NCI-H1092 treated with DMSO at 0.1 percent for 48 hours (cell line): ENCODE data around the gene IFNA8.
"Not testable (repeated sequence)": the region's sequence is repeated elsewhere in the genome, so short reads cannot be mapped to it uniquely, and the experiment has no call there.

Experiments used
- DNase-seq: peaks from one replicate; lab custom pipeline; 2025; lab: John Stamatoyannopoulos, UW

IFNA8 gene

GRCh38 chr9:21428235-21428634, 19.3 kb downstream of the IFNA8 start:
- DNase-seq, result no peak

DNA sequence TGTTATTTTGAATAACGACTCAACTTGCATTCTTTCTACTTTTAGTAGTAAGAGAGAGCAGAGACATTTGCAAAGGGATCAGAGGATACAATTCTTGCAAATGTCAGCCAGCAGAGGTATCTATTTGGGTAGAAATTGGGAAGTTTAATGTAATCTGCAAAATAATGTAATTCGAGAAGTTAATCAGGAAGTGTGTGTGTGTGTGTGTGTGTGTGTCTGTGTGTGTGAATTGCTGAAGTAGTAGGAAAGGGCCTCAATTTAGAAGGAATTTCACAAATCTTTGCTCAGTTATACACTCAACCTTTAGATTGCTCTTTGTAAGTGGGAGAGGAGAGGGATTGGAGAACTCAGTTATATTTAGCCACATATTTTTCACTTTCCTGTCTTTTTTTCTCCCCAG, 20.3 kb downstream of the IFNA8 start:
- DNase-seq, result no peak

GRCh38 chr9:21432672-21433425, 23.9 kb downstream of the IFNA8 start:
- DNase-seq, result no peak

DNA sequence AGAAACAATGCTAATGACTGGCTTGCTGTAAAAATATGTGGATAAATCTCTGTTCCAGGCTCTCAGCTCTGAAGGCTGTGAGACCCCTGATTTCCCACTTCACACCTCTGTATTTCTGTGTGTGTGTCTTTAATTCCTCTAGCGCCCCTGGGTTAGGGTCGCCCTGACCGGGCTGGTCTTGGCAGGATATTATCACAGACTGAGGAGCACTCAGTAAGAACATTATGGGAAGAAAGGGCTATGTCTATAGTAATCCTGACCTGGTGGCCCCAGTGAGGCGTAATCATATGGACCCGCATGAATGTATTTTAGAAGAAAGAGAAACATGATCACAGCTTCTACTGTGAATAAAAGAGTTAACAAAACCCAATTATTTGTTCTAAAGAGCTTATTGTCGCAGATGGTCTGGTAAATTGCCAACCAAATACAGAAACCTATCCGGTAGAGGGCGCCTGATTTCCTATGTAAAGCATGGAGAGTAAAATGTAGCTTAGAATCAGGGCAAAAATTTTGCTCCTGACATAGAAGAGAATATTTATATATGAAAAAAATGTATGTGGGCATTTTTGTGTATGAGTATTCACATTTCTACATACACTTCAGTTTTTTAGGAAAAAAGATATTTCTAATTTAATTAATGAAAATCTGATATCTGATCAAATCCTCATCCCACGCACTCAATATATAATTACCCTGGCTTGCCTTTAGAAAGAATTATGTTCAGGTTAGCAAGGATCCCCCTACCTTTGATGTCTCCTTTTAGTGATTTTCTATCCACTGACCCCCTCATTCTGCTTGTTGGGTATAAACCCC, 25.5 kb downstream of the IFNA8 start:
- DNase-seq, result peak; percentile 45

DNA sequence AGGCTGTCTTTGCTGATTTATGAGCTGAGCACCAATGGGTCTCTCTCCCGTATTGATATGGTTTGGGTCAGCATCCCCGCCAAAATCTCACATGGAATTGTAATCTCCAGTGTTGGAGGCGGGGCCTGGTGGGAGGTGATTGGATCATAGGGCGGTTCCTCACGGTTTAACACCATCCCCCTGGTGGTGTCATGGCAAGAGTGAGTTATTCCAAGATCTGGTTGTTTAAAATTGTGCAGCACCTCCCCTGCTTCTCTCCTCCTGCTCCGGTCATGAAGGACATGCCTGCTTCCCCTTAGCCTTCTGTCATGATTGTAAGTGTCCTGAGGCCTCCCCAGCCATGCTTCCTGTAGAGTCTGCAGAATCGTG, 26.1 kb downstream of the IFNA8 start:
- DNase-seq, result not testable (repeated sequence)

DNA sequence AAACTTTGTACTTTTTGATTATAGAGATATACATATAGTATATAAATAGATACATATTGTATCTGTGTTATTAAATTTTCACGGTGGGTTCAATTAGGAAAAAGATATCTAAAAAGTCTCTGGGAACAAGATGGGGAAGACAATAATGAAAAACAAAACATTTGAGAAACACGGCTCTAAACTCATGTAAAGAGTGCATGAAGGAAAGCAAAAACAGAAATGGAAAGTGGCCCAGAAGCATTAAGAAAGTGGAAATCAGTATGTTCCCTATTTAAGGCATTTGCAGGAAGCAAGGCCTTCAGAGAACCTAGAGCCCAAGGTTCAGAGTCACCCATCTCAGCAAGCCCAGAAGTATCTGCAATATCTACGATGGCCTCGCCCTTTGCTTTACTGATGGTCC, 31.2 kb downstream of the IFNA8 start, which contains the start of gene IFNA1:
Gene IFNA1 (plus strand): TSS at position 301 of the 400 bp plus-strand sequence. CDS start 69 bp downstream, at position 370.
- DNase-seq, result no peak

DNA sequence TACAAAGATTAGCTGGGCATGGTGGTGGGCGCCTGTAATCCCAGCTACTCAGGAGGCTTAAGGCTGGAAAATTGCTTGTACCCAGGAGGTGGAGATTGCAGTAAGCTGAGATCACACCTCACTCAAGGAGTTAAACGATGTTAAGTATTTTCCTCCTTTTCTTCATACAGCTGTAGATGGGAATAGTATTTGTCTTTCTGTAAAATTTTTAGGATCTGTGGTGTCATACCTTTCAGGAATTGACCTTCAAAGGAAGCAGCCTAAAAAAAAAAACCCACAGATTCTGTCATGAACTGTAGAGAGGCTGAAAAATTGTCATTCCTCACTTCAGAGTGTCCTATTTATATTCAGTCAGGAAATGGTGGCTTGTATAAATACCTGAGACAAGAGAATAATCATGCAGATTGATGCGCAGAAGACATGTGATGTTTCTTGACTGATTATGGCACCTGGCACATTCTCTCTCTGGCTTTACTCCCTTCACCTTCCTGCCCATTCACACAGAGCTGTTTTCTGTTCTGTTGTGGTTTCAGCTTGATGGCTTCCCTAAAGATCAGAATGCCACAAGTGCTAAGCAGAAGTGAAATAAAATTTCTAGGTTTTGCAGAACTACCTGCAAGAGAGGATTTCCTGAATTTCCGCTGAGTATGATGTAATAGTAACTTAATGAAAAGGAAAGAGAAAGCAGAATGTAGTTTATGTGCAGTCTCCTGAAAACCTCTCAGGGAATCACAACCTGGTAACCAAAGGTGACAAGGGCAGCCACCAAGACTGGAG, 35.1 kb downstream of the IFNA8 start:
- no peak for DNase-seq

- not testable (repeated sequence) for DNase-seq
Measured at GRCh38 chr9:21449312-21449711, 40.4 kb downstream of the IFNA8 start.

DNA sequence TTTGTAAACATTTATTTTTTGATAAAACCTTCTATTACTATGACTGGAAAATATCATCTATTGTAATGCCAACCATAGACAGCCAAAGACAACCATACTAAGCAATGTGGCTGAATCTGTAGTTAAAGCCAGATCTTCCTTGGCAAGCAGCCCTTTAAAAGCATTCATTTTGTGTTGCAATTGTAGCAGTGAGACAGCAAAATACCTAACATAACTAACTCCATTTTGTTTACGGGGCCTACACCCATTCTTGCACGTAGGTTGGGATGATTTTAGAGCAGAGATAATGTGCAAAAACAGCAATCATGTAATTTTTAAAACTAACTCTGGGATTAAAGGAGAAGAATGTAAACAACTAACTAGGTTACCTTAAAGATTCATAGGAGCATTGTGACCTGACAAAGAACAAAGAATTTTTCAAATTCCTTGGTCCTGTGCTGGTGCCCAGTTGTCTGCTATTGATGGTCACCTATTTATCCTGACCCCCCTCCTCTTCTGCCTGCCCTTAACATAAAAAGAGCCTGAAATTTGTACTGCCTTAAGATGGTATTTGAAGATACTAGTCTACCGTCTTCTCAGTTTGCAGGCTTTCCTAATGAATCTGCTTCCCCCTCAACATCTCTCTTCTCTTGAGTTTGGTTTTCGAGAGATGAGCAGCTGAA, 41.9 kb downstream of the IFNA8 start:
- no peak for DNase-seq

DNA sequence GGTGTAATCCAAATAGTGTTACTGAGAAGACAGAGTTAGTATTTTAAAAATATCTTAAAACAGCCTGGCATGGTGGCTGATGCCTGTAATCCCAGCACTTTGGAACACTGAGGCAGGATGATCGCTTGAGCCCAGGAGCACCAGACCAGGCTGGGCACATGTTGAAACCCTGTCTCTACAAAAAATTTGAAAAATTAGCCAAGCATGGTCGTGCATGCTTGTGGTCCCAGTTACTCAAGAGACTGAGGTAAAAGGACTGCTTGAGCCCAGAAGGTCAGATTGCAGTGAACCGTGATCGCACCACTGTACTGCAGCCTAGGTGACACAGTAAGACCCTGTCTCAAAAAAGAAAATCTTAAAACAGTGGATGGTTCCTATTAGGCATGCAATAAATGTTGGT, 43.8 kb downstream of the IFNA8 start:
- DNase-seq, result no peak

GRCh38 chr9:21454149-21454548, 45.2 kb downstream of the IFNA8 start:
- DNase-seq, result no peak

- peak; percentile 19 for DNase-seq
Measured at GRCh38 chr9:21455320-21455719, 46.4 kb downstream of the IFNA8 start.
